HG03066 (cell line): ENCODE measurements around the gene ANO9.

ENCODE experiments used
- ATAC-seq: cut with Tn5 transposase; IDR thresholded peaks from one replicate; pipeline ENCODE4 v1.9.1; 2021; ENCODE audit warnings: low read depth; ENCODE audit not compliant: unreplicated experiment

ANO9 gene

GRCh38 chr11:441418-442274, at the start of gene ANO9:
ANO9 (minus strand) TSS chr11:442011; CDS start chr11:441926, 85 bp downstream.
- ATAC-seq, result no peak

GRCh38 chr11:491358-491757, 49.5 kb upstream of the ANO9 start:
- ATAC-seq, result no peak

- ATAC-seq, result no peak
Observed at GRCh38 chr11:490930-491260, 49.1 kb upstream of the ANO9 start.

GRCh38 chr11:490186-490929, 48.5 kb upstream of the ANO9 start:
- ATAC-seq, result no peak

- ATAC-seq, result no peak
Observed at GRCh38 chr11:489610-490185, 47.9 kb upstream of the ANO9 start.

GRCh38 chr11:488992-489391, 47.2 kb upstream of the ANO9 start:
- no peak for ATAC-seq

GRCh38 chr11:488579-488978, 46.8 kb upstream of the ANO9 start:
- ATAC-seq, result no peak

GRCh38 chr11:488062-488461, 46.3 kb upstream of the ANO9 start:
- no peak for ATAC-seq

- no peak for ATAC-seq
Observed at GRCh38 chr11:487571-488021, 45.8 kb upstream of the ANO9 start.

GRCh38 chr11:486189-486588, 44.4 kb upstream of the ANO9 start:
- no peak for ATAC-seq

GRCh38 chr11:484616-485015, 42.8 kb upstream of the ANO9 start:
- ATAC-seq, result no peak

- no peak for ATAC-seq
Observed at GRCh38 chr11:479311-479710, 37.5 kb upstream of the ANO9 start.

- no peak for ATAC-seq
Observed at GRCh38 chr11:477052-477715, 35.4 kb upstream of the ANO9 start.

- no peak for ATAC-seq
Observed at GRCh38 chr11:476416-476815, 34.6 kb upstream of the ANO9 start.

- ATAC-seq, result no peak
Observed at GRCh38 chr11:475941-476340, 34.1 kb upstream of the ANO9 start.

- no peak for ATAC-seq
Observed at GRCh38 chr11:474914-475506, 33.2 kb upstream of the ANO9 start.

GRCh38 chr11:473962-474785, 32.4 kb upstream of the ANO9 start:
- ATAC-seq, result no peak

GRCh38 chr11:473415-473814, 31.6 kb upstream of the ANO9 start:
- ATAC-seq, result no peak

GRCh38 chr11:472816-473215, 31.0 kb upstream of the ANO9 start:
- ATAC-seq, result no peak

GRCh38 chr11:472272-472671, 30.5 kb upstream of the ANO9 start:
- no peak for ATAC-seq
